NCI-H510A treated with DMSO at 0.1 percent for 48 hours (cell line): ENCODE data around the gene CCL7.
"Not testable (repeated sequence)": the region's sequence is repeated elsewhere in the genome, so short reads cannot be mapped to it uniquely, and the experiment has no call there.

ENCODE experiments used
- DNase-seq: peaks from one replicate; lab custom pipeline; 2025; lab: John Stamatoyannopoulos, UW

The CCL7 gene

DNA sequence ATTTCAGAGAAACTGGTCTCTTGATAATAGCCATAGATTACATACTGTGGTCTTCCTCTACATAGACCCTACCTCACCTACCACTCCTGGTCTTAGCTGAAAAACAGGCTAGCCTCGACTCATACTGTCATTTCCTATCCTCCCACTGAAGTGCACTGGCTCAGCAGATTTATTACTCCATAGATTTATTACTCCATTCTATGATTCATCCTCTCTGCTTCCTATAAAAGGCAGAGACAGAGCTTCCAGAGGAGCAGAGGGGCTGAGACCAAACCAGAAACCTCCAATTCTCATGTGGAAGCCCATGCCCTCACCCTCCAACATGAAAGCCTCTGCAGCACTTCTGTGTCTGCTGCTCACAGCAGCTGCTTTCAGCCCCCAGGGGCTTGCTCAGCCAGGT is at the start of gene CCL7:
CCL7 (plus strand) TSS at position 253 of the 400 bp plus-strand sequence; CDS start at position 323, 70 bp downstream.
- DNase-seq, result no peak

- no peak for DNase-seq
Observed at GRCh38 chr17:34220752-34221395, 49.1 kb upstream of the CCL7 start.

- no peak for DNase-seq
Observed at GRCh38 chr17:34221411-34221810, 48.6 kb upstream of the CCL7 start.

- no peak for DNase-seq
Observed at GRCh38 chr17:34222722-34223497, 47.1 kb upstream of the CCL7 start.

DNA sequence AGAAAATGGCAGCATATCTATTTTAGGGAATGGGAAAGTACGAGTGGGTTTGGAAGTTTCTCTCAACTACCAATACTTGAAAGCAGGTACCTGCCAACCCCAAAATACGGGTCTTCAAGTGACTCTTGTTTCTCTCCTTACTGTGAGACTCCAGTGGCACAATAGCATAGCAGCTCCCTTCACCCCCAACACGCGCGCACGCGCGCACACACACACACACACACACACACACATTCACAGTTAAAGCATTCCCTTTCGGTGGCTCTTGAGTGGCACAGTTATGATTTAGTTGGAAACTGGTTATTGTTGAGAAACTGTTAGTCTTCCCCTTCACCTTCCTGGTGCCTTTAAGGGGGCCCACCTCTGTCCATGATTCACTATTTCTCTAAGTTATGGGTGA is 45.0 kb upstream of the CCL7 start:
- DNase-seq, result no peak

DNA sequence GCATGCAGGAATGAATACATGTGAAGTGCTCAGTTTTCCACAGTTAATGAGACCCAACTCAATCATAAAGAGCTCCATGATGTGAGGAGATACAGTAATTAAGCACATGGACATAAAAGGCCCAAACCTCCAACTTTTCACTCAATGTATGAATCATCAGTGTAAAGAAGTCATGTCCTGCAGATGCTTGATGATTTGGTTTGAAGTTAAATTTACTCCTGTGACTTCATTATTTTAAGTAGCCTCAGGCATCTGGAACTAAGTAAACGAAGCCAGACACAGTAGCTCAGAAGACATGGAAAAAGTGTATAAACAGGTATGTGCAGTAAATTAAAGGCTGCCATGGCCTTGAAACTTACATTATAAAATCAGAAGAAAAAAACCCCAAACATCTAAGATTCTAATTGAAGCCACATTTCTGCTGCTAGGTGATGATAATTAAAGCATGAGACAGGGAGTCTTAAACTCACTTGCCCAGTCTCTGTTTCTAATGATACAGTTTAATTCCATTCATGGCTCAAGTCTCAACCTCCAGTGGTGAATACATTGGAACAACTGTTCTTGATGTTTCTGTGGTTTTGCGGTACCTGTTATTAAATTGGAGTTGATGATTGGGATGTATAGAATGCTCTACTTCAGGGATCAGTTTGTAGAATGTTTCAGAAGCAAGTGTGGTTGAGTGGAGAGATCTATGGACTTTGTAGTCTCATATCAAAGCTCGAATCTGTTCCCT is 43.8 kb upstream of the CCL7 start:
- no peak for DNase-seq

DNA sequence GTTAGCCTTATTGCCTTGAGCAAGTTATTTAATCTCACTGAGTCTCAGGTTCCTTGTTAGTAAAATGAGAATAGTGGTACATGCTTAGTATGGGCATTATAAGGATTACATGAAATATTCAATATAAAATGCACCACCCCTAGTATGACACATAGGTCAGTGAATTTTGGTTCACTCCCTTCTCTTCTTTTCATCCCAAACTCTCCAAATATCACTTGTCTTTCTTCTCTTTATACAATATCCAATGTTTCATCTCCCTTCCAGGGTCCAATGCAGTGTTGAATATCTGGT is 43.3 kb upstream of the CCL7 start:
- DNase-seq, result no peak

DNA sequence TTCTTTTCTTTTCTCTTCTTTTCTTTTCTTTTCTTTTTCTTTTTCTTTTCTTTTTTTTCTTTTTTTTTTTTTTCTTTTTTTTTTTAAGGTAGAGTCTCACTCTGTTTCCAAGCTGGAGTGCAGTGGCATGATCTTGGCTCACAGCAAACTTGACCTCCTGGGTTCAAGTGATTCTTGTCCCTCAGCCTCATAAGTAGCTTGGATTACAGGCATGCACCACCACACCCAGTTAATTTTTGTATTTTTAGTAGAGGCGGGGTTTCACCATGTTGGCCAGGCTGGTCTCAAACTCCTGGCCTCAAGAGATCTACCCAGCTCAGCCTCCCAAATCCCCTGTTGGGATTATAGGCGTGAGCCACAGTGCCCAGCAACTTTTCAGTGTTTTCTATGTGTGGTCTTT is 42.7 kb upstream of the CCL7 start:
- DNase-seq, result not testable (repeated sequence)

GRCh38 chr17:34227707-34228106 is 42.3 kb upstream of the CCL7 start:
- DNase-seq, result no peak

DNA sequence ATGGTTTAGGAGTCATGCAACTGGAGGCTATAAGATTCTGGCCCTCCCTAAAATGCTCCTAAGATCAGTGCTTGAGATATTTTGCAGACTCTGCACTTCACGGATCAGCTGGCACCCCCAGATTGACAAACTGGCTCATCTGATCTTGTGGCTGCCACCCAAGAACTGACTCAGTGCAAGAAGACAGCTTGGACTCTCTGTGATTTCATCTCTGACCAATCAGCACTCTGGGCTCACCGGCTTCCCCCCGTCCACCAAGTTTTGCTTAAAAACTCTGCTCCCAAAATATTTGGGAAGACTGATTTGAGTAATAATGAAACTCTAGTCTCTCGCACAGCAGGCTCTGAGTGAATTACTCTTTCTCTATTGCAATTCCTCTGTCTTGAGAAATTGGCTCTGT is 41.2 kb upstream of the CCL7 start:
- DNase-seq, result no peak

- DNase-seq, result no peak
Observed at GRCh38 chr17:34230342-34230741, 39.7 kb upstream of the CCL7 start.

DNA sequence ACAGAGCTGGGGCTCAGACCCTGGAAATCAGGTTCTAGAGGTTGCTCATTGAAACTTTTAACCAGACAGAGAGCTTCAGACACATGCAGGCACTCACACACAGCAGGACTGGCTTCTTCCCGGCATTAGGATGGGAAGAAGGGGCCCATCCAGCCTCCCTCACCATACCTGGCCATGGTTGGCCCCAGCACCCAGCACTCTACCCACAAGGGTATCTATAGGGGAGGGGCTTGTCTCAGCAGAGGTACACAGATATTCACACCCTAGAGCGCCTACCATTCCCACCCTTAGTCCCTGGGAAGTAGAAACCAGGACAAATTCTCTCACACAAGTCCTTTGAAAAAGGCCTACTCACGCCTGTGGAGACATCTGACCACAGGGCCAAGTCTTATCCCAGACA is 35.4 kb upstream of the CCL7 start:
- DNase-seq, result no peak

DNA sequence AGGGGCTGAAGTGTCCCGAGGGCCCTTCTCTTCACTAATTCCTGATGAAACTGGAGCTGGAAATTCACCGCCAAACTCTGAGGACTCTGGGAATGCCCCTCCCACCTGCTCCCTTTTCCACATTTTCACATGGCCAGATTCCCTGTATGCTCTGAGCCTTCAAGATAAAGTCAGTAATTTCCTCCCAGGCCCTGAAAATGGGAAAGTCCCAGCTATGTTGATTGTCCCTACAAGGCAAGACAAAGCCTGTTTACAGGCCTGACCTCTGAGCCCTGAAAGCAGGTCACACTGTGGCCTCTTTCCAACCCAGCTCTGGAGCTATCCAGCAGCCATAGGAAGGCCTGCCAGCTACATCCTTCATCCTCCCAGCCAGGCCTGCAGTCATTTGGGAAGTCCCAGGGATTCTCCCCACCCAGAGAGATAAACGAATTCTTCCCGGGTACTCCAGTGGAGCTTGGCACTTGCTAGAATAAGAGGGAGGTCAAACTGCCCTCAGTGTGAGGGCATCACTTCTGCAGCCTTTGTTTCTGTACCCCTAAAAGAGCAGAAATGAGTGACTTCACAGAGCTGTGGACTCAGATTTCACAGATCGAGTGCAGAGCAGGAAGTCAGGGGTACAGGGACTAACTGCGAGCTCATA is 34.5 kb upstream of the CCL7 start:
- DNase-seq, result no peak

- no peak for DNase-seq
Observed at GRCh38 chr17:34236281-34236892, 33.6 kb upstream of the CCL7 start.

- DNase-seq, result no peak
Observed at GRCh38 chr17:34237458-34237857, 32.6 kb upstream of the CCL7 start.

DNA sequence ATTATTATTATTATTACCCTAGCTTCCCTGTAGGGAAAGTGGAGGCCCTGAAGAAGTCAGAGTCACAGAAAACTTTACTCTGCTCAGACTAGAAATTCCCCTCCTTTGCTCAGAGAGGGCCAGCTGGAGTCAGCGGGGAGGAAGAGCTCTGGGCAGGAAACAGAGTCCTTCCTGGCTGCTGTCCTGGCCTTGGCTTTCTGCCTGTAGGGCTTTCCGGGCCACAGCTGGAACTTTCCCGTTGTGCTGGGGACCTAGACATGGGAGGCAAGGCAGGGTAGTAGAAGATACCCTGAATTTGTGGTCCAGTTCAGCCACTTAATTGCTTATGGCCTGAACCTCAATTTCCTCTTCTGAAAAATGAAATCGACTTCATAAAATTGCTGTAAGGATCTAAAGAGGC is 29.0 kb upstream of the CCL7 start:
- no peak for DNase-seq

DNA sequence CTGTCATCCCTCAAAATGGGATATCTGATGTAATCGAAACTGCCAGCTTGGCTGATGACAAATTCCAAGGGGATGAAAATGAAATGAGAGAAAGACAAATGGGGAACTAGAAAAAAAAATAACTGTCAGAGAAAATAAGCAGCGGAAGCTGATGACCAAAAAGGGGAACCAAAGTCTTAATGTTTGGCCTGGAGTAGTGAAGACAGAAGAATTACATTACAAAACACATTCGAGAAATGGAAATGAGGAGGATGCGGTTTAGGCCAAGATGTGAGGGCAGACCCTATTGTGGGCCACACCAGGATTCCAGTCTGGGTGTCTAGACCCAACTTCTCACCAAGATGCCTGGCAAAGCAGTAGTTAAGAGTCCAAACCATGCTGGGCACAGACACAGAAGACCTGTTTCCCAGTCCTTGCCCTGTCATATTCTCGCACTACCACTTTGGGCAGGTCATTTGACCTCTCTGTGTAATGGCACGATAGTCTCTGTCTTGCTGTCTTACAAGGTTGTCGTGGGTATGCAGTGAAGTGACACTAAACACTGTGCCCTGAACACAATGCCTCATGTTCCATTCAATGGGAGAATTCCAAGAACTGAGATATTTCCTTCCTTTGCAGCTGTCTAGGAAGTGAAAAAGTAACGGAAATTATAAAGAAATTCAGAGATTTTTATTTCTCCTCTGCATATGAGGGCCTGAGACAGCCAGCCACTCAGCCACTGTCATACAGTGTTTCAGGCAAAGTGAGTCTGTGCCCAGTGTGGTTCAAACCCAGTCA is 27.2 kb upstream of the CCL7 start:
- no peak for DNase-seq

DNA sequence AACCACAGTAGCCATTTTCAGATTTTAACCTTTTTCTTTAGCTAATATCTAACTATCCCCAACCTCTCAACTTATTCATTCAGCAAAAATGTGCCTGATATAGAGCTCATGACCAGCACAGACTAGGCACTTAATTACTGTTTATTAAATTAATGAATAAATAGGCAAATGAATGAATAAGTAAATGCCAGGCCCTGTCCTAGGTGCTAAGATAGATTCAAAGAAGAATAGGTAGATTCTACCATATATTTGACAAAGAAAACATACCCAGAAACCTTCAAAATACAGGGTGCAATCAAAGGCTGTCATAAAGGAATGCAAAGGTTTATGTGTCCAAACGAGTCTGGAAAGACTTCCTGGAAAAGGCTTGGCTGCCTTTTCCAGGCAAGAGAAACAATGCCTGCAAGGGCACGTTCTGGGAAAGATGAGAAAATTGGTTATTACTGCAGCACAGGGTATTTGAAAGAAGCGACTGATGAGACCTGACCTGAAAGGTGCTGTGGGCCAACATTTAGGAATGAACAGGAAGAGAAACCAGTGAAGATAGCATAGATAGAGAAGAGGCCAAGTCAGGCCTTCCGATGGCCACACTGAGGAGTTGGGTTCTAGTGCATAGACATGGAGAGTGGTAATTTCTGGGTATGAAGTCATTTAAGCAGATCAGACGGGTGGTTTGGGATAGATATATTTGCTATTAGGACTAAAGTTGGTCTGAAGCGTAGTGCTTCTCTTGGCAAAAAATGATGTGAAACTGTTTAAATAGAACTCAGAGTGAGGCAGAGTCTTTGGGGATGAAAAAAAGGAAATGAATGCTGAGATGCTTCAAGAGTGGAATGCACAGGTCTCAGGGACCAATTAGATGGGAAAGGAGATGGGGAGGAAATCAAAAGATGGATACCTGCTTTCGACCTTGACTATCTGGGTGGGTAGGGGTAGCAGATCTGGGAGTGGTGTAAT is 26.4 kb upstream of the CCL7 start:
- no peak for DNase-seq

DNA sequence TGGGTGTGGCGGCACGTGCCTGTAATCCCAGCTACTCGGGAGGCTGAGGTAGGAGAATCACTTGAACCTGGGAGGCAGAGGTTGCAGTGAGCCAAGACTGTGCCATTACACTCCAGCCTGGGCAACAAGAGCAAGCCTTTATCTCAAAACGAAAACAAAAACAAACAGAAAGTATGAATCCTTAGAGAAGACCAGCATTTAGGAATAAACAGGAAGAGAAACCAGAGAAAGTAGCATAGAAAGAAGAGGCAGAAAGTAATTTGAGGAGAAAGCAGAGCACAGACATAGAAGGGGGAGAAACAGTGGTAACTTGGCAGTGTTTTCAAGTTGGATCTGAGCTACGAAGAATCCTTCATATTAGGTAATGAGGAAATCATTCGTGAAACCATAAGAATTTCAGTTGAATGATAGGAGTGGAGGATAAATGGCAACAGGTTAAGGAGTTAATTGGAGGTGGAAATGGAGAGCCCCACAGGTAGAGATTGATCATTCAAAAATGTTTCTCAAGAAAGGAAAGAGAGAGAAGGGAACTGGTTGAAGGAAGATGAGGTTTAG is 24.6 kb upstream of the CCL7 start:
- no peak for DNase-seq

GRCh38 chr17:34246446-34246845 is 23.6 kb upstream of the CCL7 start:
- DNase-seq, result no peak
